Hepatocyte (in vitro differentiated cells): ENCODE results near the gene RAD51D. TPM values are rescaled to one million over a fixed set of nuclear protein-coding genes. Genes with fewer than 3 reads are reported as not detected.

Source experiments
- DNase-seq: peaks from one replicate; pipeline ENCODE4 v3.0.0-alpha.2; 2016; ENCODE audit warnings: low spot score
- H2AFZ ChIP-seq: fragments of 200-600 bp; sonication (generic); 2 replicates; pipeline ENCODE4 v1.6.0; 2016; ENCODE audit warnings: antibody characterized with exemption, mild to moderate bottlenecking
- H3K27ac ChIP-seq: fragments of 200-600 bp; sonication (generic); 2 replicates; pipeline ENCODE4 v1.5.1; 2016; ENCODE audit warnings: mild to moderate bottlenecking
- H3K27me3 ChIP-seq: fragments of 200-600 bp; sonication (generic); 2 replicates; pipeline ENCODE4 v1.6.1; 2016
- H3K36me3 ChIP-seq: fragments of 200-600 bp; sonication (generic); replicated peaks from 2 replicates; pipeline ENCODE4 v1.5.1; 2016; ENCODE audit warnings: low read depth; ENCODE audit not compliant: insufficient read depth
- H3K4me1 ChIP-seq: fragments of 200-600 bp; sonication (generic); 2 replicates; pipeline ENCODE4 v1.5.1; 2016; ENCODE audit warnings: mild to moderate bottlenecking, moderate library complexity; ENCODE audit not compliant: insufficient read depth
- H3K4me2 ChIP-seq: fragments of 200-600 bp; sonication (generic); 2 replicates; pipeline ENCODE4 v1.6.0; 2016
- H3K4me3 ChIP-seq: fragments of 200-600 bp; sonication (generic); 2 replicates; pipeline ENCODE4 v1.5.1; 2016; ENCODE audit warnings: mild to moderate bottlenecking
- H3K79me2 ChIP-seq: fragments of 200-600 bp; sonication (generic); 2 replicates; pipeline ENCODE4 v1.6.0; 2017; ENCODE audit warnings: mild to moderate bottlenecking
- H3K9me2 ChIP-seq: fragments of 200-600 bp; sonication (generic); replicated peaks from 2 replicates; pipeline ENCODE4 v1.6.0; 2017; ENCODE audit warnings: mild to moderate bottlenecking; ENCODE audit not compliant: insufficient read depth
- H3K9me3 ChIP-seq: fragments of 200-600 bp; sonication (generic); 2 replicates; pipeline ENCODE4 v1.5.1; 2016; ENCODE audit warnings: low read depth, mild to moderate bottlenecking
- H4K20me1 ChIP-seq: fragments of 200-600 bp; sonication (generic); 2 replicates; pipeline ENCODE4 v1.6.0; 2016; ENCODE audit warnings: mild to moderate bottlenecking; ENCODE audit not compliant: insufficient read depth, poor library complexity, severe bottlenecking
- EZH2 ChIP-seq: fragments of 200-600 bp; sonication (generic); IDR thresholded peaks from 2 replicates; pipeline ENCODE4 v1.6.1; 2016; ENCODE audit warnings: antibody characterized with exemption, mild to moderate bottlenecking, borderline replicate concordance
- EZH2phosphoT487 ChIP-seq: fragments of 200-600 bp; sonication (generic); IDR thresholded peaks from one replicate; pipeline ENCODE4 v1.6.1; 2018; ENCODE audit warnings: antibody characterized with exemption, mild to moderate bottlenecking, low read depth, moderate library complexity; ENCODE audit not compliant: unreplicated experiment, severe bottlenecking
- WGBS: methylation state at CpG from one replicate; pipeline ENCODE4 v1.1.6; 2016; ENCODE audit warnings: low lambda C conversion rate; ENCODE audit errors: missing lambda C conversion rate; 5-methylcytosine and 5-hydroxymethylcytosine counted together
- polyA plus RNA-seq: library from polyadenylated mRNA; unstranded; fragments of >200 nt; fragmentation: Nextera tagmentation; extraction: Ambion mirVana; gene quantifications from 2 replicates; pipeline ENCODE4 v1.2.1, GENCODE V29; 2016
- total RNA-seq: library from RNA; depleted of rRNA; stranded (reverse); fragments of >200 nt; gene quantifications from 2 replicates; pipeline ENCODE4 v1.2.3, GENCODE V29; 2014
- TF ChIP-seq, protein P1 (sequence below): fragments of 200-600 bp; sonication (generic); IDR thresholded peaks from 2 replicates; pipeline ENCODE4 v1.5.1; 2016; ENCODE audit warnings: antibody characterized with exemption, mild to moderate bottlenecking; ENCODE audit not compliant: poor library complexity

Gene RAD51D
- total and polyA plus RNA-seq, 2 experiments from 2014 or later, result 7.1 to 9.9 TPM

DNA sequence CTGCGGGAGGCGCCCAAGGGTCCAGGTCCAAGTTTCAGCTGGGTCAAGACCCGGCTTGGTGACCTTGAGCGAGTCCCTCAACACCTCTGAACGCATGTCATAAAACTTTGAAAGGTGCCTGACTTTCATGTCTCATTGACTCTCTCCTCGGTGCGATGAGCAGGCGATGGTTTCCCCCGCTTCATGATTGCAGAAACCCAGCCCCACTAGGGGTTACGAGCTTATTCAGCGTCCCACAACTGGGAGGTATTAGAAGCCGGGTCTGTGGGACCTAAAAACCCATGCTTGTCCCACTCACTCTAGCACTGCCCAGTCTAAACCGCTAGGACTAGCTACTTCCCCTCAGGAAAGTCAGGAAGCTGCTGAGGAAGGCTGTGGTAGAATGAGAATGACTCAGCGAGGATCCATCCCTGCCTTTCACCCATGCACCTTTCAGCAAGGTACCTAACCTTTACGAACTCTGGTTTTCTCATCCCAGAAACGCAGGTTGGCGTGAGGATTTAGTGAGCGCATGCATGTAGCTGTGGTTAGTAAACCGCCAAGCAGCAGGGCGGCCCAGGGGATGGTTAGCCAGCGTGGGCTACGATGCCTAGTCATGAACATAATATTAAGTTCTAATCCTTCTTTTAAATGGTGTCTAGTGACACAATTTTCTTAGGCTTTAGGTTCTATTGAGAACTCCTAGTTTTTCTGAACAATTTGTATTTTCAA lies 29.9 kb downstream of the RAD51D start:
- H3K27ac ChIP-seq, result peak overlapping the region; percentile 59
- peaks cover 24% of the 10 kb centered on the region for H3K79me2 ChIP-seq
- peak; percentile 51 for DNase-seq
- H3K4me2 ChIP-seq, result peak overlapping the region; percentile 81
- TF ChIP-seq EZH2 (no peak), EZH2phosphoT487 (no peak)
- TF ChIP-seq, protein P1, sequence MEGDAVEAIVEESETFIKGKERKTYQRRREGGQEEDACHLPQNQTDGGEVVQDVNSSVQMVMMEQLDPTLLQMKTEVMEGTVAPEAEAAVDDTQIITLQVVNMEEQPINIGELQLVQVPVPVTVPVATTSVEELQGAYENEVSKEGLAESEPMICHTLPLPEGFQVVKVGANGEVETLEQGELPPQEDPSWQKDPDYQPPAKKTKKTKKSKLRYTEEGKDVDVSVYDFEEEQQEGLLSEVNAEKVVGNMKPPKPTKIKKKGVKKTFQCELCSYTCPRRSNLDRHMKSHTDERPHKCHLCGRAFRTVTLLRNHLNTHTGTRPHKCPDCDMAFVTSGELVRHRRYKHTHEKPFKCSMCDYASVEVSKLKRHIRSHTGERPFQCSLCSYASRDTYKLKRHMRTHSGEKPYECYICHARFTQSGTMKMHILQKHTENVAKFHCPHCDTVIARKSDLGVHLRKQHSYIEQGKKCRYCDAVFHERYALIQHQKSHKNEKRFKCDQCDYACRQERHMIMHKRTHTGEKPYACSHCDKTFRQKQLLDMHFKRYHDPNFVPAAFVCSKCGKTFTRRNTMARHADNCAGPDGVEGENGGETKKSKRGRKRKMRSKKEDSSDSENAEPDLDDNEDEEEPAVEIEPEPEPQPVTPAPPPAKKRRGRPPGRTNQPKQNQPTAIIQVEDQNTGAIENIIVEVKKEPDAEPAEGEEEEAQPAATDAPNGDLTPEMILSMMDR, result no peak
- H3K4me3 ChIP-seq, result peak overlapping the region; percentile 24
- H3K9me2 ChIP-seq, result no peaks in the 10 kb centered on the region
- 44% methylated on average over 22 of the region's 22 CpGs for WGBS
- no peaks in the 10 kb centered on the region for H3K27me3 ChIP-seq
- no peaks in the 10 kb centered on the region for H3K36me3 ChIP-seq
- no peaks in the 10 kb centered on the region for H3K9me3 ChIP-seq
- H4K20me1 ChIP-seq, result no peaks in the 10 kb centered on the region
- H3K4me1 ChIP-seq, result peaks cover 7% of the 10 kb centered on the region
- H2AFZ ChIP-seq, result peak overlapping the region; percentile 72

DNA sequence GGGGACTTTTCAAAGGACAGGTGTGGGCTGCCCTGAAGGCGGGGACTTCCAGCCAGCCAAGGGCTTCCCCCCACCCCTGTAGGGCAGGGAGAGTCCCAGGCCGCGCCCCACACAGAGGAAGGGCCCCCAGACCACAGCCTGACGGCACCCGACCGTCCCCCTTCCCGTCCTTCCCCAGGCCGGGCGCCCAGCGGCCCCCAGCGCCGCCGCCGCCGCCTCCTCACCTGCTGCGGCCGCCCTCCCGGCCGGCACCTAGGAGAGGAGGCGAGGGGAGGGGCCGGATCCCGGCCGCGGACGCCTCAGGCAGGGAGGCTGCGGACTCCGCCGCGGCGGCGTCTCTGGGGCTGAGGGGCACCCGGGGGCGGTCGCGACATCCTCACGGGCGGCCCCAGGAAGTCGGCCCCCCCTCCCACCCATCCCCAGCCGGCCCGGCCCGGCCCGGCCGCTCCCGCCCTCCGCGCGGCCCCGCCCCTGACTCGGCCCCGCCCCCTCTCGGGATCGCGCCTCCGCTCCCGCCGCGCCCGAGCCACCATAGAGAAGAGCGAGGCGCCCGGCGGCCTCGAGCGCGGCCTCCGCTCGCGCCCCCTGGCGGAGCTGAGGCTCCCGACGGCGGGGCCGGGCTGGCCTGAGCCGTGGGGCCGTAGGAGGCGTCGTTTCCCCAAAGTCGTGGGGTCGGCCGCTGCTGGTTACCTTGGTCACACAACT lies 30.6 kb downstream of the RAD51D start:
- Histone ChIP-seq H3K27me3 (no peaks in the 10 kb centered on the region), H4K20me1 (no peaks in the 10 kb centered on the region), H3K4me2 (peak overlapping the region; percentile 85), H3K4me1 (peaks cover 7% of the 10 kb centered on the region), H2AFZ (peak overlapping the region; percentile 72), H3K27ac (peak overlapping the region; percentile 98), H3K9me3 (no peaks in the 10 kb centered on the region), H3K36me3 (no peaks in the 10 kb centered on the region), H3K4me3 (peak overlapping the region; percentile 78), H3K9me2 (no peaks in the 10 kb centered on the region), H3K79me2 (peaks cover 31% of the 10 kb centered on the region)
- peak; percentile 96 for DNase-seq
- TF ChIP-seq EZH2phosphoT487, result no peak
- TF ChIP-seq, protein P1, result peak; percentile 84
- WGBS, result under 1% methylated on average over 29 of the region's 80 CpGs

DNA sequence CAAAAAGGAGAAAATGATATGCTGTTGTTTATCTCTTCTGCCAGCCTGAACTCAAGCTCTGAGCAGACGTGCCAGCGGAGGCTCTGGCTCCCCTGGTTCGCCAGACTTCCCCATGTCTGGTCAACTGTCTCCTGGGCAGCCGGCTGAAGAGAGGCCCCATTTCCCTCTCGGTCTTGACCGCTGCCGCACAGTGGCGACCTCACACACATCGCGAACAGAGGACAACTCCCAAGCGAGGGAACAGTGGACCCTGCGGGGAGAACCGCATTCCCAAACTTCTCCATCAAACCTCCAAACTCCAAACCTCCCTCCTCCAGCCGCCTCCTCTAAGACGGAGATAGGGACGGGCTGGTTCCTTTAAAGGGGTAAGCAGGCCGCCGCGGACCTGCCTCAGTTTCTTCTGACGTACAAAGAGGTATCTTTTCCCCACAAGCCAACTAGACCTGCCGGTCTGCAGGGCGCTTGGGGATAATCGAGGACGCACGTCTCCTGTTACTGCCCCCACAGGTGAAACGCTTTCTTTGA lies 31.2 kb downstream of the RAD51D start:
- peak overlapping the region; percentile 78 for H3K4me3 ChIP-seq
- H3K27me3 ChIP-seq, result no peaks in the 10 kb centered on the region
- peak overlapping the region; percentile 85 for H3K4me2 ChIP-seq
- H3K36me3 ChIP-seq, result no peaks in the 10 kb centered on the region
- H3K4me1 ChIP-seq, result peaks cover 7% of the 10 kb centered on the region
- peak; percentile 58 for DNase-seq
- no peaks in the 10 kb centered on the region for H4K20me1 ChIP-seq
- H3K79me2 ChIP-seq, result peaks cover 37% of the 10 kb centered on the region
- TF ChIP-seq EZH2 (no peak), EZH2phosphoT487 (no peak)
- TF ChIP-seq, protein P1, result no peak
- no peaks in the 10 kb centered on the region for H3K9me2 ChIP-seq
- 2% methylated on average over 26 of the region's 26 CpGs for WGBS
- no peaks in the 10 kb centered on the region for H3K9me3 ChIP-seq
- peak overlapping the region; percentile 98 for H3K27ac ChIP-seq
- H2AFZ ChIP-seq, result peak overlapping the region; percentile 62
